Uterus (tissue), 4 donors: ENCODE measurements around the gene WIPF1. TPM values are rescaled to one million over a fixed set of nuclear protein-coding genes. Genes with fewer than 3 reads are reported as not detected.
A peak's percentile ranks its signal among the peaks of the same experiment; 100 is the strongest.

Experiments
- DNase-seq, 2 donors: peaks; one replicate each; pipeline ENCODE4 v3.0.0-alpha.2; 2019 to 2020
- H3K27ac ChIP-seq, 2 donors: fragments of 200-600 bp; sonication (generic); 1 replicate in 1 of 2; 2 replicates in 1 of 2; pipeline ENCODE4 v1.5.1; 2016 to 2018
- H3K27me3 ChIP-seq, 2 donors: fragments of 200-600 bp; sonication (generic); one replicate each; pipeline ENCODE4 v1.5.1; 2018 to 2019; ENCODE audit warnings: control low read depth in 1 of 2
- H3K36me3 ChIP-seq, 2 donors: fragments of 200-600 bp; sonication (generic); one replicate each; pipeline ENCODE4 v1.5.1; 2019; ENCODE audit warnings: control low read depth in 1 of 2
- H3K4me1 ChIP-seq, 2 donors: fragments of 200-600 bp; sonication (generic); one replicate each; pipeline ENCODE4 v1.5.1; 2018 to 2019; ENCODE audit warnings: control low read depth in 1 of 2
- H3K4me3 ChIP-seq, 2 donors: fragments of 200-600 bp; sonication (generic); 1 replicate in 1 of 2; 2 replicates in 1 of 2; pipeline ENCODE4 v1.5.1; 2018 to 2019; ENCODE audit warnings: mild to moderate bottlenecking in 1 of 2
- H3K9me3 ChIP-seq, 2 donors: fragments of 200-600 bp; sonication (generic); one replicate each; pipeline ENCODE4 v1.5.1; 2019; ENCODE audit warnings: control low read depth in 1 of 2
- POLR2A ChIP-seq, 2 donors: fragments of 450-650 bp; IDR thresholded peaks; one replicate each; pipeline ENCODE4 v1.6.1; 2016; ENCODE audit warnings: antibody characterized with exemption in 2 of 2, mild to moderate bottlenecking in 1 of 2, moderate library complexity in 1 of 2
- intact Hi-C: fragments of 100-400 bp; cut with DNase I; formaldehyde crosslinking; loops from one replicate; pipeline ENCODE4 v1.15.1; 2023; ENCODE audit warnings: low total_unique reads
- total RNA-seq, 4 donors: library from RNA; depleted of rRNA in 3 of 4; stranded (reverse); fragments of >200 nt in 3 of 4; gene quantifications; one replicate each; pipeline versions ENCODE4 v1.1.0 to v1.2.4, GENCODE V29; 2014 to 2023
- TF ChIP-seq, protein P1 (sequence below), 4 experiments: fragments of 200-600 bp in 2 of 4; fragments of 450-650 bp in 2 of 4; sonication (generic) in 2 of 4; IDR thresholded peaks; one replicate each; pipeline ENCODE4 v1.5.1; 2016 to 2019; ENCODE audit warnings: antibody characterized with exemption in 4 of 4, mild to moderate bottlenecking in 2 of 4, moderate library complexity in 1 of 4
- donor health status: DM: yes; HTN: yes; CAD: no.

WIPF1 gene
- total RNA-seq, 4 donors from 2014 or later = 12.3 to 61.9 (median 26.3) TPM

GRCh38 chr2:174633623-174633930 lies 36.0 kb upstream of the WIPF1 start:
- DNase-seq = peak in 1 of 2 donors; percentile 20
- Histone ChIP-seq H3K9me3 (no peaks in the 10 kb centered on the region), H3K36me3 (no peaks in the 10 kb centered on the region), H3K27me3 (no peaks in the 10 kb centered on the region), H3K4me3 (peak overlapping the region; percentile 2 to 5), H3K27ac (peak overlapping the region; percentile 68 to 89), H3K4me1 (peaks cover 6 to 20% of the 10 kb centered on the region in 2 donors)
- no peak for TF ChIP-seq POLR2A (IDR thresholded peaks at IDR 0.05)
- TF ChIP-seq, protein P1, sequence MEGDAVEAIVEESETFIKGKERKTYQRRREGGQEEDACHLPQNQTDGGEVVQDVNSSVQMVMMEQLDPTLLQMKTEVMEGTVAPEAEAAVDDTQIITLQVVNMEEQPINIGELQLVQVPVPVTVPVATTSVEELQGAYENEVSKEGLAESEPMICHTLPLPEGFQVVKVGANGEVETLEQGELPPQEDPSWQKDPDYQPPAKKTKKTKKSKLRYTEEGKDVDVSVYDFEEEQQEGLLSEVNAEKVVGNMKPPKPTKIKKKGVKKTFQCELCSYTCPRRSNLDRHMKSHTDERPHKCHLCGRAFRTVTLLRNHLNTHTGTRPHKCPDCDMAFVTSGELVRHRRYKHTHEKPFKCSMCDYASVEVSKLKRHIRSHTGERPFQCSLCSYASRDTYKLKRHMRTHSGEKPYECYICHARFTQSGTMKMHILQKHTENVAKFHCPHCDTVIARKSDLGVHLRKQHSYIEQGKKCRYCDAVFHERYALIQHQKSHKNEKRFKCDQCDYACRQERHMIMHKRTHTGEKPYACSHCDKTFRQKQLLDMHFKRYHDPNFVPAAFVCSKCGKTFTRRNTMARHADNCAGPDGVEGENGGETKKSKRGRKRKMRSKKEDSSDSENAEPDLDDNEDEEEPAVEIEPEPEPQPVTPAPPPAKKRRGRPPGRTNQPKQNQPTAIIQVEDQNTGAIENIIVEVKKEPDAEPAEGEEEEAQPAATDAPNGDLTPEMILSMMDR (IDR thresholded peaks at IDR 0.05) = no peak
- intact Hi-C loops = no loop called here

DNA sequence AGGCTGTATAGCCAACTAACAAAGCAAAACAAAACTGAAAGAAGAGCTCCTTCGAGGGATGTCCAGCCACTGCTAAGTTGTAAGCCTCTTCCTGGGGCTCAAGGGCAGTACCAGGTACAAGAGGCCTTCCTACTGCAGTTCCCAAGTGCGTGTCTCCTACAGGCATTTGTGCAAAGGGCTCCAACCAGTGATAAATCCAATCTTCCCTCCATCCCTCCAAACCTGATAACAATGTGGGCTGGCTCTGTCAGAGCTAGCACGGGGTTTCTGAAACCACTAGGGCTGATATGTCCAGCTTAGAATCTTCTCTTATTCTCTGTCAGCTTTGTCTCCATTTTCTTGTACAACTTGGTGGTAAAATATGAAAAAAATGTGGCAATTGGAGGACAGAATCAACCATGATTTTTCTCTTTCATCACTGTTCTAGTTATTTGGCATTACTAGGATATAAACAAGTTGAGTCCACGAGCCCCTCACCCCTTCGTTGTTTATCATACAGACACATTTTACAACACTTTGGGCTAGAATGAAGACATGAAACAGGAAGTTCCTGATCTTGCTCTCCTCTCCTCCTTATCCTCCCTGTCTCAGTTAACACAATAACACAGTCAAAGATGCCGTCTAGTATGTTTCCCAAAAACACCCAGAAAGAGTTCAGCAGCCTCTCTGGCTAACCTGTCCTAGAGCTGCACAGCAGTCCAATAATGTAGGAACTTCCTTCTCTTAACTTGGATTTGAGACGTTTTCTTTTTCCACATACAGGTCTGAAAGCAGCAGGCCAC lies 35.4 kb upstream of the WIPF1 start:
- no peak for TF ChIP-seq POLR2A (IDR thresholded peaks at IDR 0.05)
- TF ChIP-seq, protein P1 (IDR thresholded peaks at IDR 0.05) = no peak
- intact Hi-C loops = no loop called here
- no peaks in the 10 kb centered on the region for H3K27me3 ChIP-seq
- H3K4me3 ChIP-seq = peak overlapping the region; percentile 2 to 5
- H3K9me3 ChIP-seq = no peaks in the 10 kb centered on the region
- peak overlapping the region; percentile 68 to 89 for H3K27ac ChIP-seq
- peaks cover 6 to 20% of the 10 kb centered on the region in 2 donors for H3K4me1 ChIP-seq
- no peak for DNase-seq
- no peaks in the 10 kb centered on the region for H3K36me3 ChIP-seq

DNA sequence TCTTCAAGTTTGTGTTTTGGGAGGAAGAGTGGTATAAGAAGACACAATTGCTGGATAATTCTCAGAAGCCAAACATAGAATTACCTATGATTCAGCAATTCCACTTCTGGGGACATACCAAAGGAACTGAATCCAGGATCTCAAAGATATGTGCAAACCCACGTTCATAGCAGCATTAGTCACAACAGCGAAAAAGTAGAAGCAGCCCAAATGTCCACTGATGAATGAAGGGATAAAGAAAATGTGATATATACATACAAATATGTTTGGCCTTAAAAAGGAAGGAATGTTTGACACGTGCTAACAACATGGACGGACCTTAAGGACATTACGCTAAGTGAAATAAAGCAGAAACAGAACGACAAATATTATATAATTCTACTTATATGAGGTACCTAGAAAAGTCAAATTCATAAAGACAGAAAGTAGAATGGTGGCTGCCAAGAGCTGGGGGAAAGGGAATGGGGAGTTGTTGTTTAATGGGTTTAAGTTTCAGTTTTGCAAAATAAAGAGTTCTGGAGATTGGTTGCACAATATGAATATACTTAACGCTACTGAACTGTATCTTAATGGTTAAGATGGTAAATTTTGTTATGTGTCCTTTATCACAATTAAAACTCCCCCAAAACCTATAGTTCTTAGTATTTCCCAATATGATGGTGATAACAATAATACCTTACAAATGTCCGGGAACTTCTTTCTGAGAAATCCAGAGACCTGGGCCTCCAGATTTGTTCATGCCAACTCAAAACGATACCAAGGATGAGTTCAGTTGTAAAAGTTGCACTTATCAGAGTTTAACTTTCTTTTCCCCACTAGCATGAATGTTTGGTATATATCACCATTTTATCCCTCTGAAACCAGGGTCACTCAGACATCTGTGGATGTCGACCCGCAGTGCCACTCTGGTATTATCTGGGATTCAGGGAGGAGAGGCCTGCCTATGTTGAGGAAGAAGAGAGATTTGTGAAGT lies 33.7 kb upstream of the WIPF1 start:
- no peaks in the 10 kb centered on the region for H3K36me3 ChIP-seq
- no peaks in the 10 kb centered on the region for H3K27me3 ChIP-seq
- no peak overlapping the region for H3K4me3 ChIP-seq
- TF ChIP-seq, protein P1 (IDR thresholded peaks at IDR 0.05) = no peak
- no peak for TF ChIP-seq POLR2A (IDR thresholded peaks at IDR 0.05)
- intact Hi-C loops = no loop called here
- no peak for DNase-seq
- H3K4me1 ChIP-seq = peaks cover 6 to 17% of the 10 kb centered on the region in 2 donors
- H3K27ac ChIP-seq = peak overlapping the region; percentile 52 to 89
- no peaks in the 10 kb centered on the region for H3K9me3 ChIP-seq

DNA sequence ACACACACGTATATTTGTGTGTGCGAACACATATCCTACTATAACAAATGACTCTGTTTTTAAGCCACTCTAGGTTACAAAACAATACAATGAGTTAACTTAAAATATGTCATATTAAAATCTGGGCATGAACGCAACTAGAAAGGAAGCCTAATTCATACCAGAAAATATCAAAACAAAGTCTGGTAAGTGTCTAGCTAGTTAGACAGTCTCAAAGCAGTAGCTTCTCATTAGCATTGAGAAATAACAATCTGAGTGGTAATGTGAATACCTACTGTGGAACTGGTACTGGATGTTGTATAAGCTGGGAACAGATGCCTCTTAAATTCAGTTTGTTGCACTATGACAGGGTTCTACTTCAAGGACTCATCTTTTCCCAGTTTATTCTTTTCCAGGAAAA lies 32.5 kb upstream of the WIPF1 start:
- Histone ChIP-seq H3K4me1 (peaks cover 6 to 15% of the 10 kb centered on the region in 2 donors), H3K36me3 (no peaks in the 10 kb centered on the region), H3K27me3 (no peaks in the 10 kb centered on the region), H3K9me3 (no peaks in the 10 kb centered on the region), H3K4me3 (no peak overlapping the region), H3K27ac (peak overlapping the region; percentile 52 to 89)
- DNase-seq = no peak
- TF ChIP-seq POLR2A (IDR thresholded peaks at IDR 0.05) = no peak
- TF ChIP-seq, protein P1 (IDR thresholded peaks at IDR 0.05) = no peak
- intact Hi-C loops = no loop called here

DNA sequence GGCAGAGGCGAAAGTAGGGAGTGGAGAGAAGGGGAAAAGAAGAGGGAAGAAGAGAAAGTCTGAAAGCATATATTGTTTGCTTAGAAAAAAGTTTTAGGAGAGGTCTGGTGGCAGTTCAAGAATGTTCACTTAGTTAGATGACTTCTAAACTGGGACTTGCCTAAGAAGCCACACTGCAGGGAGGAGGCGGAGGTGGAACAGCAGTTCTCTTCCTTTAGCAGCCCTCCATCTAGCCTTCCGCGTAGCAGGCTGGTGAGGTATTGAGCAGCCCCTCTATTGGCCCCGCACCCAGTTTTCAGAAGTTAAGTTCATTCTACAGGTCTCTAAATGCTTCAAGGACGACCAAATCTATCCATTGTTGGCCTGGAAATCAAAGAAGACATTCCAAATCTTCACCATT lies 31.9 kb upstream of the WIPF1 start:
- H3K9me3 ChIP-seq = no peaks in the 10 kb centered on the region
- peaks cover 2 to 9% of the 10 kb centered on the region in 2 donors for H3K4me1 ChIP-seq
- no peaks in the 10 kb centered on the region for H3K27me3 ChIP-seq
- DNase-seq = no peak
- H3K27ac ChIP-seq = peak overlapping the region; percentile 15 to 42
- H3K36me3 ChIP-seq = no peaks in the 10 kb centered on the region
- TF ChIP-seq, protein P1 (IDR thresholded peaks at IDR 0.05) = no peak
- no peak for TF ChIP-seq POLR2A (IDR thresholded peaks at IDR 0.05)
- no peak overlapping the region for H3K4me3 ChIP-seq
- intact Hi-C loops = no loop called here
